ENCODE measurements around the gene RAB3GAP1.
"Not testable (repeated sequence)": the region's sequence is repeated elsewhere in the genome, so short reads cannot be mapped to it uniquely, and the experiment has no call there.

The RAB3GAP1 gene

GRCh38 chr2:135119582-135119981 lies 67.5 kb downstream of the RAB3GAP1 start:
- no peak for DNase-seq

DNA sequence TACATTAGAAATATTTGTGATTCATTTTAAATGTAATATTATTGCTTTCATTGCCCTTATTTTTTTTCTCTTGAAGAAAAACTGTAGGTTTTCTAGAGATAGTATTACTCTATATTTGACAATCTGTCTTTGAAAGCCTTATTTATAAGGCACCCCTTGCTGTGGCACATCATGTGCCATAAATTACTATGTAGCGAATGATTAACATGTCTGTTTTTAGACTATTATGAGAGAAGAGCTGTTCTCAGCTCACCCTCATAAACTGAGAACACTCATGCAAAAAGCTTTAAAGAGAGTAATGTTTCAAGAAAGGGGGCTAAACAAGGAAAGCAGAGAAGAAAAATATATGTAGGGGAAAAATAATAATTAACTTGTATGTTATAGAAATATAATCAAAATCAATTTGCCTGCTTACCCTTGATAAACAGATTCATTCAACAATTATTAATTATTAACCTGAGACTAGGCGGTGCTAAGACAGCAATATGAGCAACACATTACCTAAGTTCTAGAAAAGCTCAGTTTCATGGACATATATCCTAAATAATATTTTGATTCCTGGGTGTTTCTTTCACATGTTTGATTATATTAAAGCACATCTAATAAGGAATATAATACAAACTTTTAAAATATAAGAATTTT lies 69.0 kb downstream of the RAB3GAP1 start:
- DNase-seq, result no peak

DNA sequence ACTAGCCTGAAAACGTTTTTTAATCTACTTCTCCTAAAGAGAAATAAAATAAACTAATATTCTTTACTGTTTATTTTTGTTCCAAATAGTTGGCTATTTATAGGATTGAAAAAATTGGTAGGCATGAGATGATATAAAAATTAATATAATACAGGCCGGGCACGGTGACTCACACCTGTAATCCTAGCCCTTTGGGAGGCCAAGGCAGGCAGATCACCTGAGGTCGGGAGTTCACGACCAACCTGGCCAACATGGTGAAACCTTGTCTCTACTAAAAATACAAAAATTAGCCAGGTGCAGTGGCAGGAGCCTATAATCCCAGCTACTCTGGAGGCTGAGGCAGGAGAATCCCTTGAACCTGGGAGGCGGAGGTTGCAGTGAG lies 69.6 kb downstream of the RAB3GAP1 start:
- DNase-seq, result not testable (repeated sequence)

- DNase-seq, result no peak
Observed at GRCh38 chr2:135124924-135125886, 73.1 kb downstream of the RAB3GAP1 start.

DNA sequence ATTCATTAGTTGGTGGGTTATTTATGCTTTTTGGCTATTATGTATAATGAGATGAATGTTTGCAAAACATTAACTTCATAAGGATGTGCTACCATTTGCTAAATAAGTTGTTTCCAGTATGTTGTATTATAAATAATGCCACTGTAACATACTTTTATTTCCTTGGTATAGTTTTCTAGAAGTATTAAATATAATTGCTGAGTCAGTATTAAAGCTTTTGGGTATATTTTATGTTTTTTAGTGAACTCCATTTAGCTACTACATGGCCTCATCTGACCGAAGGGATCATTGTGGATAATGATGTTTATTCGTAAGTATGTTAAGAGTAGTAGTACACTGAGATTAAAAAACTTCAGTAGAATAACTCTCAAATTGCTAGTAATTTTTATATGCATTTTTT lies 73.8 kb downstream of the RAB3GAP1 start:
- no peak for DNase-seq

GRCh38 chr2:135130751-135131150 lies 78.7 kb downstream of the RAB3GAP1 start:
- DNase-seq, result no peak

- DNase-seq, result no peak
Observed at GRCh38 chr2:135132314-135132713, 80.2 kb downstream of the RAB3GAP1 start.

DNA sequence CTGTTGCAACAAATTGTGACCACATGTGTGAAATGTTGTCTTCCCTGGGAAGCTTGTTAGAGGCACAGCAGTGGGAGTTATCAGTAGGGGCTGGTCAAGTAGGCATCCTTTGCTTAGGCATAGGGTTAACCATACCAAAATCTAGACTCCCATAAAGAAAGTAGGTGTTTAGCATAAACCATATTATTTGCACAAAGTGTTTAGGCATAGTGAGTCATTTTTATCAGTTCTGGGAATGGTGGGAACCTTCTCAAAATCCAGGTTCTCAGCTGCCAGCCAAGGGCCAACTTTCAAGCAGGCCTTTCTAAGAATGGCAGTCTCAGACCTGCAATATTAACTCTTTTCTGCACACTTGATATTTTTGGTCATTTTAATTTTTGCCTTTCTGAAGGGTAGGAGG lies 88.5 kb downstream of the RAB3GAP1 start:
- no peak for DNase-seq

DNA sequence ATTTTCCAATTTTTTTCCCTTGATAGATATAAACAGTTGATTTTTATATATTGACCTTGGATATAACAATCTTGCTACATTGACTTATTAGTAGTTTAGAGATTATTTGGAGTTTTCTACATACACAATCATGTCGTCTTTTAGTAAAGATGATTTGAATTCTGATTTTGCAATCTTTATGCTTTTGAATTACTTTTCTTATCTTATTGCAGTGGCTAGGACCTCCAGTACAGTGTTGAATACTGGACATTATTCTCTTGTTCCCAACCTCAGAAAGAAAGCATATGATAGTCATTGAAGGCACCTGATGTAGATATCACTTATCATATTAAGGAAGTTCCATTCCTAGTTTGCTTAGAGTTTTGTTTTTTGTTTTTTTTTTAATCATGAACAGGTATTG lies 90.2 kb downstream of the RAB3GAP1 start:
- DNase-seq, result no peak

- DNase-seq, result no peak
Observed at GRCh38 chr2:135144343-135144742, 92.3 kb downstream of the RAB3GAP1 start.

GRCh38 chr2:135149251-135149650 lies 97.2 kb downstream of the RAB3GAP1 start:
- no peak for DNase-seq

GRCh38 chr2:135150725-135151124 lies 98.6 kb downstream of the RAB3GAP1 start:
- no peak for DNase-seq

DNA sequence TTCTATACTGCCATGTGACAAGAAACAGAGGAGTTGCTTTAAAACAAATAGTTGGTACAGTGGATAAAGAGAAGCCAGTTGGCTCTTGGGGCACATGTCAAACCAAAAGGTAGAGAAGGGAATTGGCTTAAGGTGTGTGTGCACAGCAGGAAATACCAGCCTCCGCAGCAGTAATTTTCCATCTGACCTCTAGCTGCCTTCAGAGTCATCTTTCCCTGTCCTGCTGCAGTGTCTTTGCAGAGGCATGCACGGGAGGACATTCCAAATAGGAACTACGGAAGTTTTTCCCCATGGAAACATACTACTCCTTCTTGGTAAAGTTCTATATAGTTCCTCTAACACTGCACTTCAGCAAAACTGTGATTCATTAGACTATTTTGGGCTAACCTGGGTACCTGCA lies 99.5 kb downstream of the RAB3GAP1 start:
- DNase-seq, result no peak

DNA sequence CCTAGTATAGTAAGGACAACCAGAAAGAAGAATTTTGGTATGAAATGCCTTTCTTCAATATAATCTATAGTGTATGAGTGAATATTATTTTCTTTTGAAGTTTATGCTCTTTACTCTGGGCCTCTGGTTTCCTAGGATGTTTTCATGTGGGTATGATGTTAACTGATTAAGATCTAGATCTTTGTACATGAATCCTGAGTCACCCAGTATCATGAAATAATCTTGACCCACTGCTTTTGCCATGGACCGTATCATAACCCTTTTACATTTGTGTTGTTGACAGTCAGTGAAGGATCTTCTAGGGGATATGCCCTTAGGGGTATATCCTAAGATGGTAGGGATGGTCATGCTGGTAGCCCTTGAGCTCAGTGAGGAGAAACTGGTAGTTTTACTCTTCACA lies 100.3 kb downstream of the RAB3GAP1 start:
- no peak for DNase-seq

DNA sequence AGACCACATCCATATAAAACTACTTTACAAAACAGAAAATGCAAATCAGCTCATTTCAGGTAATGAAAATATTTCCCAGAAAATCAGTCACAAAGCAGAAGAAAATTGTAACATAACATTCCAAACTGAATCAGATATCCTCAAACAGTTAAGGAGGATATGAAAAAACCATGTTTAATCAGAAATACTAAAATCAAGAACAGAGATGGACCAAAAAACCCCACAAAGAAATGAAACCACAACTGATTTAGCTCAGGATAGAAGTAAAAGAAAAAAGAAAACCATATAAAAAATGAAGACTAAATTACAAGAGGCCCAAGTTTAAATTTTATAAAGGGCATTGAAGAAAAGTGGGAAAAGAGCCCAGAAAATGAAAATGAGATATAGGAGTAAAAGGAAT lies 102.9 kb downstream of the RAB3GAP1 start:
- no peak for DNase-seq

DNA sequence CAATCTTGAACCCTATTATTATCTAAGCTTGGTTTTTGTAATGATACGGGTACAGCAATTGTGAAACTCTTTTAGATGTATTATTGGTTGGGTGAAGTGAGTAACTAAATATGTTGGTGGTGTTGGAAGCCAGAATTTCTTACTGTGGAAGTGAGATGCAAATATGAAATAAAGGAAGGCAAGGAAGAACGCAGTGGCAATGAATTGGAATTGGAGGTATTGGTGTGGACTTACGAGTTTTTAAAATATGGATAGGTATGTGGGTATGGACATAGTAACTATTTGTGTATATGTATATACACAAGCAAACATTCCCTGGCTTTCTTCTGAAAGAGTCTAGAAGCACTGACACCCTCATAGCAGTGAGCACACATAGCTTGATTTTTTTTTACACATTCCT lies 105.8 kb downstream of the RAB3GAP1 start:
- DNase-seq, result no peak

GRCh38 chr2:135159191-135159590 lies 107.1 kb downstream of the RAB3GAP1 start:
- no peak for DNase-seq

GRCh38 chr2:135162377-135162776 lies 110.3 kb downstream of the RAB3GAP1 start:
- DNase-seq, result no peak

DNA sequence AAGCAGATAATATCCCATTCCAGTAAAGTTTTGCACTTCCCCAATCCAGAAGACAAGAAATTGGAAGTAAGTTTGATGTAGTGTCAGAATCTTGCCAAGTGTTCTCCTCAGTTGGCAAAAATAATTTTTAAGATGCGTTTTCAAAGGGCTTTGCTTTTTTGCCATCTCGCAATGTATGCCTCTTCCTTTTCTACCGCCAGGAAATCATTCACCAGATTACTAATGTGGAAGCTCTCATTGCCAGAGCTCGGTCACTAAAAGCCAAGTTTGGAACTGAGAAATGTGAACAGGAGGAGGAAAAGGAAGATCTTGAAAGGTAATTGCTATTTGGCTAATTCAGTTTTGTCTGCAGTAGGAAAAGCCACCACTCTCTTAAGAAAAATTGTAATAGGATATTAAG lies 110.7 kb downstream of the RAB3GAP1 start:
- DNase-seq, result no peak

- no peak for DNase-seq
Observed at GRCh38 chr2:135163306-135163705, 111.2 kb downstream of the RAB3GAP1 start.

DNA sequence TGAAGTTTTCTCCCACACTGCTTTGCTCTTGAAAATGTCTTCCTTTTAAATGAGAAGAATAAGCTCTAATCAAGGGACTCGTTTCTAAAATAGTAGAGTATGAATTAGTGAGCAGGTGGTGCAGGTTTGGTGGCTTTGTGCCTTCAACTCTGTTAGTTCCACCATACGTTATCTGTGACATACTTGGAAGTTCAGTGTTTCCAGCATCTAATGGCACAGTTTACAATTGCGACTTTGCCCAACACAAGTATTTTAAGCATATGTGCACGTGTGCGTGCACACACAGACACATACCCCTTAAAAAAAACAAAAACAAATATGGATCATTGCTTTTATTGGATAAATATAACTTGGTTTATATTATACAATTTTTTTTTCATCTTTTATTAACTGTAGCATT lies 111.8 kb downstream of the RAB3GAP1 start:
- no peak for DNase-seq

- no peak for DNase-seq
Observed at GRCh38 chr2:135164431-135164830, 112.3 kb downstream of the RAB3GAP1 start.

GRCh38 chr2:135167273-135167672 lies 115.2 kb downstream of the RAB3GAP1 start:
- no peak for DNase-seq

DNA sequence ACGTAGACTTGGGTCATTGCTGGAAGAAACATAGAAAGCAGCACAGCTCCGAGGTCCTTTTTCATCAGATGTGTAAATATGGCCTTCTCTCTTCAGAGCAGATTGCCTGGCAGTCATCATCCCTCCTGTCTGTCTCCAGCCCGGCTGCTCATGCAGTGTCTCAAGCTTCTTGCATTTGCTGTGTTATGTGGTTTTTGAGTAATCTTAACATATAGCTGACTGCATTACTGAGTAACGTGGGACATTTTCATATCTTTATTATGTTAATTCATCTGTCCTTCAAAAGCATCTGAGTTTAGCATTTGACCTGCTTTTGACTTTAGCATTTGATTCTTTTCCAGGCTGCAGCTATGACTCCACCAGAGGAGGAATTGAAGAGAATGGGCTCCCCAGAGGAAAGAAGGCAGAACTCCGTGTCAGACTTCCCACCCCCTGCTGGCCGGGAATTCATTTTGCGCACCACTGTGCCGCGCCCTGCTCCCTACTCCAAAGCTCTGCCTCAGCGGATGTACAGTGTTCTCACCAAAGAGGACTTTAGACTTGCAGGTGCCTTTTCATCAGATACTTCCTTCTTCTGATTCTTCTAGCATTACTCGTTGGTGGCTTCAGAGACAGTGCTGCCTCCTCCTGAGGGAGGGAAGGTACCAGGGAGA lies 116.2 kb downstream of the RAB3GAP1 start:
- DNase-seq, result no peak

All from 8988T (cell line).